H1 (cell line): ENCODE measurements around the gene PTGIS. TPM values are rescaled to one million over a fixed set of nuclear protein-coding genes. Genes with fewer than 3 reads are reported as not detected.

Experiments used
- CTCF ChIA-PET: fragments of 300-600 bp; sonication (Branson Sonifier 250); formaldehyde crosslinking; loops from one replicate; lab custom pipeline; 2021; ENCODE audit not compliant: partially characterized antibody; lab: Charles Lee
- POLR2A ChIA-PET: fragments of 300-600 bp; sonication (Branson Sonifier 250); formaldehyde crosslinking; loops from one replicate; lab custom pipeline; 2021; ENCODE audit warnings: inconsistent platforms; ENCODE audit not compliant: partially characterized antibody; lab: Charles Lee
- DNase-seq, 2 experiments: peaks; one replicate each; pipeline versions ENCODE4 v3.0.0 to v3.0.0-alpha.2; 2010 to 2022; ENCODE audit warnings: low spot score in 2 of 2, low read depth in 1 of 2, mixed read lengths in 1 of 2
- FAIRE-seq: peaks from 2 replicates; lab custom pipeline; 2011; peaks lifted over from hg19 to GRCh38; lab: Jason Lieb, UNC
- H2AFZ ChIP-seq: 2 replicates; pipeline ENCODE4 v1.8.1; 2012; ENCODE audit warnings: low read length, inconsistent platforms
- H2AK5ac ChIP-seq: 2 replicates; pipeline ENCODE4 v1.6.1; 2013; ENCODE audit warnings: low read depth, low read length
- H2BK120ac ChIP-seq: replicated peaks from 2 replicates; pipeline ENCODE3; 2013; ENCODE audit warnings: low read depth, low read length, inconsistent platforms
- H2BK12ac ChIP-seq: 2 replicates; pipeline ENCODE4 v1.6.1; 2013; ENCODE audit warnings: low read depth, low read length
- H2BK15ac ChIP-seq: 2 replicates; pipeline ENCODE4 v1.6.1; 2013; ENCODE audit warnings: low read length
- H2BK20ac ChIP-seq: 2 replicates; pipeline ENCODE4 v1.6.1; 2013; ENCODE audit warnings: low read length
- H2BK5ac ChIP-seq: 2 replicates; pipeline ENCODE4 v1.6.1; 2013; ENCODE audit warnings: low read depth, low read length
- H3K14ac ChIP-seq: 2 replicates; pipeline ENCODE4 v1.6.1; 2013; ENCODE audit warnings: inconsistent platforms; ENCODE audit not compliant: insufficient read length
- H3K18ac ChIP-seq: 2 replicates; pipeline ENCODE4 v1.6.1; 2013; ENCODE audit warnings: low read length; ENCODE audit errors: extremely low read depth
- H3K23ac ChIP-seq: 2 replicates; pipeline ENCODE4 v1.6.1; 2013; ENCODE audit warnings: inconsistent platforms; ENCODE audit not compliant: insufficient read length
- H3K23me2 ChIP-seq: 2 replicates; pipeline ENCODE4 v1.6.1; 2013; ENCODE audit warnings: low read depth, low read length
- H3K27ac ChIP-seq: 2 replicates; pipeline ENCODE4 v1.6.1; 2011; ENCODE audit warnings: low read depth, low read length, inconsistent platforms
- H3K27me3 ChIP-seq, 4 experiments: replicated peaks in 1 of 4; 1 replicate in 1 of 4; 2 replicates in 3 of 4; pipeline versions ENCODE4 v1.6.1 to v1.8.1; 2011 to 2013; ENCODE audit warnings: low read length in 3 of 4, mild to moderate bottlenecking in 3 of 4, inconsistent platforms in 2 of 4, mixed read lengths in 2 of 4, moderate library complexity in 1 of 4; ENCODE audit not compliant: control insufficient read depth in 3 of 4, insufficient read depth in 3 of 4; ENCODE audit errors: extremely low read depth in 1 of 4
- H3K36me3 ChIP-seq, 4 experiments: 2 replicates each; pipeline versions ENCODE4 v1.6.1 to v1.8.1; 2011 to 2013; ENCODE audit warnings: mild to moderate bottlenecking in 4 of 4, low read length in 3 of 4, moderate library complexity in 2 of 4, control low read depth in 1 of 4, inconsistent platforms in 1 of 4; ENCODE audit not compliant: insufficient read depth in 4 of 4, control insufficient read depth in 2 of 4
- H3K4ac ChIP-seq: replicated peaks from 2 replicates; pipeline ENCODE3; 2013; ENCODE audit warnings: low read length, low read depth, mixed read lengths, inconsistent platforms; ENCODE audit not compliant: insufficient read length
- H3K4me1 ChIP-seq, 4 experiments: replicated peaks in 1 of 4; 1 replicate in 1 of 4; 2 replicates in 3 of 4; pipeline versions ENCODE4 v1.6.1 to v1.8.1; 2011 to 2013; ENCODE audit warnings: low read length in 3 of 4, inconsistent platforms in 2 of 4, mixed read lengths in 1 of 4; ENCODE audit not compliant: insufficient read depth in 4 of 4, control insufficient read depth in 3 of 4
- H3K4me2 ChIP-seq, 2 experiments: 2 replicates each; pipeline versions ENCODE4 v1.6.1 to v1.8.1; 2011 to 2013; ENCODE audit warnings: low read depth in 2 of 2, low read length in 2 of 2, control low read depth in 1 of 2, inconsistent platforms in 1 of 2, mild to moderate bottlenecking in 1 of 2; ENCODE audit not compliant: insufficient read depth in 1 of 2
- H3K4me3 ChIP-seq, 4 experiments: fragments of 200-600, 300-600 bp in 1 of 4; sonication (generic), shearing (Covaris generic), sonication (Bioruptor Twin) in 1 of 4; 2 replicates each; pipeline versions ENCODE4 v1.5.1 to v1.8.1; 2011 to 2016; ENCODE audit warnings: low read length in 4 of 4, low read depth in 3 of 4, control low read depth in 2 of 4, inconsistent platforms in 2 of 4, mild to moderate bottlenecking in 2 of 4, mixed read lengths in 1 of 4, moderate library complexity in 1 of 4; ENCODE audit not compliant: insufficient read depth in 2 of 4; ENCODE audit errors: extremely low read depth in 1 of 4
- H3K56ac ChIP-seq: replicated peaks from 2 replicates; pipeline ENCODE3; 2013; ENCODE audit warnings: low read depth, mild to moderate bottlenecking, mixed read lengths, low read length, inconsistent platforms; ENCODE audit not compliant: insufficient read length
- H3K79me1 ChIP-seq: 2 replicates; pipeline ENCODE4 v1.6.1; 2013; ENCODE audit warnings: low read depth, low read length, control low read depth
- H3K79me2 ChIP-seq, 2 experiments: 2 replicates each; pipeline versions ENCODE4 v1.6.1 to v1.8.1; 2012 to 2013; ENCODE audit warnings: low read length in 2 of 2, mild to moderate bottlenecking in 2 of 2, inconsistent platforms in 1 of 2; ENCODE audit not compliant: insufficient read depth in 2 of 2, control insufficient read depth in 1 of 2
- H3K9ac ChIP-seq, 4 experiments: replicated peaks in 1 of 4; 1 replicate in 1 of 4; 2 replicates in 3 of 4; pipeline versions ENCODE4 v1.6.1 to v1.8.1; 2011 to 2013; ENCODE audit warnings: low read depth in 3 of 4, low read length in 3 of 4, control low read depth in 2 of 4, mild to moderate bottlenecking in 2 of 4, moderate library complexity in 2 of 4, inconsistent platforms in 1 of 4; ENCODE audit errors: extremely low read depth in 1 of 4
- H3K9me3 ChIP-seq, 2 experiments: 2 replicates each; pipeline versions ENCODE4 v1.6.1 to v1.8.1; 2012 to 2013; ENCODE audit warnings: mild to moderate bottlenecking in 2 of 2, moderate library complexity in 2 of 2, control low read depth in 1 of 2, inconsistent platforms in 1 of 2, low read depth in 1 of 2, low read length in 1 of 2, mixed read lengths in 1 of 2; ENCODE audit not compliant: insufficient read depth in 2 of 2
- H4K20me1 ChIP-seq, 2 experiments: replicated peaks in 1 of 2; 2 replicates each; pipeline versions ENCODE3 to v1.8.1; 2011 to 2013; ENCODE audit warnings: inconsistent platforms in 2 of 2, low read length in 2 of 2, mild to moderate bottlenecking in 1 of 2; ENCODE audit not compliant: insufficient read depth in 2 of 2, control insufficient read depth in 1 of 2
- H4K5ac ChIP-seq: 2 replicates; pipeline ENCODE4 v1.6.1; 2013; ENCODE audit warnings: low read length, low read depth, mixed read lengths, inconsistent platforms; ENCODE audit not compliant: insufficient read length
- H4K8ac ChIP-seq: 2 replicates; pipeline ENCODE4 v1.8.0; 2013; ENCODE audit warnings: mild to moderate bottlenecking, moderate library complexity, low read length, inconsistent platforms; ENCODE audit not compliant: insufficient read depth; ENCODE audit errors: extremely low read depth
- H4K91ac ChIP-seq: replicated peaks from 2 replicates; pipeline ENCODE3; 2013; ENCODE audit warnings: low read length, mixed read lengths, inconsistent platforms; ENCODE audit not compliant: insufficient read length
- BRCA1 ChIP-seq: IDR thresholded peaks from 2 replicates; pipeline ENCODE4 v1.6.1; 2012; ENCODE audit warnings: low read depth, low read length, improper control_type of control experiment
- CBX5 ChIP-seq: fragments of 300-800, 300-1000 bp; sonication (generic); IDR thresholded peaks from 2 replicates; pipeline ENCODE4 v1.7.1; 2016; ENCODE audit warnings: antibody characterized with exemption, low read length, low read depth
- CREB1 ChIP-seq: IDR thresholded peaks from 2 replicates; pipeline ENCODE4 v1.6.1; 2012; ENCODE audit warnings: inconsistent platforms
- EP300 ChIP-seq, 2 experiments: IDR thresholded peaks; 1 replicate in 1 of 2; 2 replicates in 1 of 2; pipeline ENCODE4 v1.6.1; 2011 to 2012; ENCODE audit warnings: low read depth in 2 of 2, low read length in 2 of 2, mild to moderate bottlenecking in 2 of 2, borderline replicate concordance in 1 of 2, inconsistent platforms in 1 of 2, moderate library complexity in 1 of 2
- HDAC2 ChIP-seq, 2 experiments: fragments of 300-600 bp in 1 of 2; sonication (generic) in 1 of 2; IDR thresholded peaks; 2 replicates each; pipeline ENCODE4 v1.6.1; 2011 to 2012; ENCODE audit warnings: low read depth in 2 of 2, low read length in 2 of 2, mild to moderate bottlenecking in 2 of 2, moderate library complexity in 2 of 2, borderline replicate concordance in 1 of 2, inconsistent platforms in 1 of 2
- MAFK ChIP-seq: IDR thresholded peaks from 2 replicates; pipeline ENCODE4 v1.6.1; 2012; ENCODE audit warnings: low read depth, mild to moderate bottlenecking, improper control_type of control experiment, low read length
- MAX ChIP-seq: IDR thresholded peaks from 2 replicates; pipeline ENCODE4 v1.6.1; 2012; ENCODE audit warnings: inconsistent platforms
- RAD21 ChIP-seq, 2 experiments: IDR thresholded peaks in 1 of 2; conservative IDR thresholded peaks in 1 of 2; 2 replicates each; pipeline ENCODE4 v1.6.1; 2011; ENCODE audit warnings: low read depth in 2 of 2, low read length in 2 of 2, improper control_type of control experiment in 1 of 2, inconsistent platforms in 1 of 2, mild to moderate bottlenecking in 1 of 2, moderate library complexity in 1 of 2
- RNF2 ChIP-seq: fragments of 200-900, 300-1000 bp; sonication (generic); IDR thresholded peaks from 2 replicates; pipeline ENCODE4 v1.7.1; 2016; ENCODE audit warnings: borderline replicate concordance, low read depth, mild to moderate bottlenecking, antibody characterized with exemption, low read length; ENCODE audit not compliant: poor library complexity, severe bottlenecking; ENCODE audit errors: missing control alignments
- TAF7 ChIP-seq: optimal IDR thresholded peaks from 2 replicates; pipeline ENCODE3; 2011; ENCODE audit warnings: low read depth, mild to moderate bottlenecking, inconsistent platforms, low read length, moderate library complexity, borderline replicate concordance
- WGBS, 2 experiments: shearing (Covaris generic) in 1 of 2; methylation state at CpG; one replicate each; pipeline versions ENCODE4 v1.1.6 to v1.1.7; 2013 to 2015; ENCODE audit warnings: low lambda C conversion rate in 2 of 2, mixed read lengths in 2 of 2, inconsistent platforms in 1 of 2, low coverage in 1 of 2, missing lambda C conversion rate in 1 of 2; ENCODE audit not compliant: insufficient replicate concordance in 2 of 2, insufficient coverage in 1 of 2, insufficient read length in 1 of 2; ENCODE audit errors: extremely low coverage in 1 of 2, missing lambda C conversion rate in 1 of 2; 5-methylcytosine and 5-hydroxymethylcytosine counted together
- polyA plus RNA-seq, 7 experiments: library from polyadenylated mRNA; depleted of rRNA in 3 of 7; stranded (reverse) in 5 of 7; unstranded in 2 of 7; fragments of >200 nt in 5 of 7; fragments of 200-250 nt in 2 of 7; gene quantifications; 1 replicate in 5 of 7; 2 replicates in 1 of 7; 4 replicates in 1 of 7; pipeline versions ENCODE4 v1.2.1 to v1.2.3, GENCODE V29; 2011 to 2013; ENCODE audit warnings: missing spikeins in 2 of 7, mixed read lengths in 2 of 7
- total RNA-seq: library from RNA; stranded (reverse); fragmentation: NEBNext Ultra II Directional; extraction: Animal tissue kit (Norgen Biotek cat#: 25700); gene quantifications from 2 replicates; pipeline ENCODE4 v1.2.1, GENCODE V29; 2021

The PTGIS gene
- total and polyA plus RNA-seq, 2 of the 8 experiments (the other 6 are each of a cell fraction or from before 2014, with no cell fraction given): 29.9 to 35.5 TPM

- H3K4me2 ChIP-seq: no peak overlapping the region
- CTCF ChIA-PET: interaction anchor here (0.6 to 8.1 kb wide), 32 partner anchors 9 to 208 kb away, joined by 3 to 88 read pairs (median 6); partner anchors contain the start of gene KCNB1
- H3K79me2 ChIP-seq: no peaks in the 10 kb centered on the region
- H2AK5ac ChIP-seq: no peak overlapping the region
- no peak overlapping the region for H3K9ac ChIP-seq
- no peaks in the 10 kb centered on the region for H3K79me1 ChIP-seq
- H4K8ac ChIP-seq: no peak overlapping the region
- no peak overlapping the region for H3K56ac ChIP-seq
- no peaks in the 10 kb centered on the region for H3K9me3 ChIP-seq
- H2BK120ac ChIP-seq: no peak overlapping the region
- no peak overlapping the region for H4K5ac ChIP-seq
- H4K91ac ChIP-seq: no peak overlapping the region
- peaks cover 0 to 3% (median 0%) of the 10 kb centered on the region in 4 experiments; a peak in 1 of 7 replicates for H3K4me1 ChIP-seq
- no peak overlapping the region for H3K14ac ChIP-seq
- H4K20me1 ChIP-seq: peaks cover 0 to 9% of the 10 kb centered on the region in 2 experiments
- peaks cover 9% of the 10 kb centered on the region; the same call in 1 of the 2 replicates for H3K23me2 ChIP-seq
- H2BK5ac ChIP-seq: peak overlapping the region; percentile 71; the same call in 1 of the 2 replicates
- H3K18ac ChIP-seq: no peak overlapping the region
- FAIRE-seq: no peak
- H3K27ac ChIP-seq: no peak overlapping the region
- no peak overlapping the region for H2BK20ac ChIP-seq
- POLR2A ChIA-PET: interaction anchor here (1.1 to 1.5 kb wide), 2 partner anchors 20 to 231 kb away, joined by 3 to 5 read pairs; no protein-coding TSS in a partner anchor
- no peak overlapping the region for H3K4me3 ChIP-seq
- no peak overlapping the region for H3K4ac ChIP-seq
- H2BK12ac ChIP-seq: 0 out of 2 replicates have a peak overlapping the region, but pooled peaks have one; percentile 50
- H3K23ac ChIP-seq: no peak overlapping the region
- H2AFZ ChIP-seq: no peak overlapping the region
- no peak for DNase-seq
- no peak overlapping the region for H2BK15ac ChIP-seq
- no peaks in the 10 kb centered on the region for H3K27me3 ChIP-seq
- H3K36me3 ChIP-seq: peaks cover 4 to 15% (median 8%) of the 10 kb centered on the region in 4 experiments; a peak in 6 of 8 replicates
- WGBS, 2 experiments: 91% methylated on average over 21 of the region's 21 CpGs; no CpG with 5 or more reads in 1 of the 2 experiments
- TF ChIP-seq MAX (no peak), RNF2 (no peak), TAF7 (no peak), HDAC2 (IDR thresholded peaks at IDR 0.05; ENCODE audit: borderline replicate concordance in 1 of 2, low read depth in 2 of 2, low read length in 2 of 2) (no peak), MAFK (no peak), EP300 (IDR thresholded peaks at IDR 0.05; ENCODE audit: borderline replicate concordance in 1 of 2, low read depth in 2 of 2, low read length in 2 of 2) (no peak), RAD21 (IDR thresholded peaks at IDR 0.05 in 1 of 2, conservative IDR thresholded peaks at IDR 0.05 in 1 of 2; ENCODE audit: low read depth in 2 of 2, low read length in 2 of 2) (no peak), BRCA1 (no peak), CBX5 (no peak), CREB1 (no peak)
Observed at GRCh38 chr20:49507741-49508434, 60.0 kb downstream of the PTGIS start.
